ENCODE data around the gene E2F4.
A peak's percentile ranks its signal among the peaks of the same experiment; 100 is the strongest.

Gene E2F4

DNA sequence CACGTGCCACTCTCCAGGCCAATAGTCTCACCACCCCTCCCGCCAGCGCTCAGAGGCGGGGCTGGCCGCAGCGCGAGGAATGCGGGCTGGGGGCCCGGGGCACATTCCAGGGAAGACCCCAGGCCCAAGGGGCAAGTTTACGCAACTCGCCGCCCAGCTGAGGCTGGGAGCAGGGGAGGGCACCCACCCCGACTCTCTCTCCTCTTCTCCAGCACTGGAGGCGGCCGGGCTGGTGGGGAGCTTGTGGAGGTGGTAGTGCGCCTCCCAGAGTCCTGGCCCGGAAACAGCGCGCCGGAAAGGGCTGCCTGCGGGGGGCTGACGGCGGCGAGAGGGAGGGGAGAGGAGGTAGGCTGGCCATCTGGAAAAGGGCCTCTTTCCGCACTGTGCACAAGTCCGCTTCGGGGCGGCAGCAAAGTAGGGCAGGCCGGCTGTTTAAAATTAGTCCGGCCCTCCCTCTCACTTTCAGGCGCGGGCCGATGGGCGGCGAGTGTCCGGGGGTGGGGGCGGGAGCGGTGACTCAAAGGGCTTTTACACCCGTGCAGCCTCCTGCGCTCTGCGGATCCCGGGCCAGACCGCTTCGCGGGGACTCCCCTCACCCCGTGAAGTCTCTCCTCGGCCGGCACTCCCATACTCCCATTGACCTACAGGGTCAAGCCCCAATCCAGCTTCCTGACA lies 54.3 kb downstream of the E2F4 start:
- DNase-seq (ENCODE audit: low read depth) = peak; percentile 70
- in situ Hi-C loops (cut with HindIII; ENCODE audit: low sequenced_read_pairs) = no loop called here
- peak overlapping the region; percentile 91 for H3K4me3 ChIP-seq (ENCODE audit: low read depth, low read length)
- peak; percentile 57 for TF ChIP-seq CTCF (IDR thresholded peaks at IDR 0.05; ENCODE audit: low read depth, low read length, missing control alignments)

DNA sequence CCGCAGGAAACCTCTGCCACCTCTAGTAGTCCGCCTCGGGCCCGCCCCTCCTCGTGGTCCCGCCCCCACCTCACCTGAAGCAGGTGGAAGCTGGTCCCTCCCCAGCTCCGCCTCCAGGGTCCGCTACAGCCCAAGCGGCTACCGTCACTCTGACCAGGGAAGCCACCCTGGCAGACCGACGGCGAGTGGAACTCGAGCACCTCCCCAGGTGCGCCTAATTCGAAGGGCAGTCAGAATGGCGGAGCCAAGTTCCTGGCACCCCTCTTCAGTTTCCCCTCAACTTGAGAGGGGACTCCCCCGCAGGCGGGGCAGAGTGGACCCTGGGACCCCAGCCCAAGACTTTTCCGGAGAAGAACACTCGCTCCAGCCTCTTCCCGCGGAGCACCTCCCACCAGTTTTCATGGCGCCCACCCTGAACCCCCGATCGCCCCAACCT lies 54.8 kb downstream of the E2F4 start:
- H3K4me3 ChIP-seq (ENCODE audit: low read depth, low read length) = peak overlapping the region; percentile 91
- in situ Hi-C loops (cut with HindIII; ENCODE audit: low sequenced_read_pairs) = no loop called here
- TF ChIP-seq CTCF (IDR thresholded peaks at IDR 0.05; ENCODE audit: low read depth, low read length, missing control alignments) = no peak
- DNase-seq (ENCODE audit: low read depth) = no peak

DNA sequence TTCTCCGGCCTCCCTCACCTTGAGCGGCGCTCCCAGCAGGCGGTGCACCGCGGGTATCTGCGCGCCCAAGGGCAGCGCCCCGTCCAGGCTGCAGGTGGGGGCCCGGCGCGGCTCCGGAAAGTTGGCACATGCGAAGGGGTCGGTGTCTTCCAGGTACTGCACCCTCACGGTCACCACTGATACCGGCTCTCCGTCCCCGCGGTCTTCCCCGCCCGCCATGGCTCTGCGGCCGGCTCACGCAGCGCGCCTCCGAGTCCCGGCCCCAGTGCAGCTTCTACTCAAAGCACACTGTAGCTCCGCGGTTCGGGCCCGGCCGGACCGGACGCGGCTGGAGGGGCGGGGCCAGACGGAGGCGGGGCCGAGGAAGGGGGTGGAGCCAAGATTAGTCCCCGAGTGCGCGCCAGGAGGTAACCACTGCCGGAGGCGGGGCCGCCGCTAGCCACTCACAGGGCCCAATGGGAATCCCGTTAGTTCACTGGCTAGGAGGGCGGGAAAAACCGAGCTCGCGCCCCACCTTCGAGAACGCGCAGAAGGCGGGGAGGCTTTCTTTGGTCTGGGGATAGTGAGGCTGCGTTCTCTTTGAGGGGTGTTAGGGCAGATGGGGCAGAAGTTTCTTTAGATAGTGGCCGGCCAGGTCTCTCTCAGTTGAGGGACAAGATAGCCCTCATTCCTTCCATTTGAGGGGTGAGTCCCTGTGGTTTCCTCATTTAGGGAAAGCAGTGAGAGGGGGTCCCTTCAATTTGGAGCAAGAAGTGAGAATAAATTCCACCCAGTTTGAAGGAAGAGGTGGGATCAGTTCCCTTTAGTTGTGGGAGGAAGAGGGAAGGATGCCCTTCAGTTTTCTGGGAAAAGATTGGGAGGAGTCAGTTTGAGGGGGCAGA lies 55.5 kb downstream of the E2F4 start, which contains the start of gene FHOD1:
Gene FHOD1 (minus strand): TSS at position 290 of the 881 bp plus-strand sequence. CDS start 71 bp downstream, at position 219.
- in situ Hi-C loops (cut with HindIII; ENCODE audit: low sequenced_read_pairs) = no loop called here
- DNase-seq (ENCODE audit: low read depth) = peak; percentile 85
- no peak for TF ChIP-seq CTCF (IDR thresholded peaks at IDR 0.05; ENCODE audit: low read depth, low read length, missing control alignments)
- H3K4me3 ChIP-seq (ENCODE audit: low read depth, low read length) = peak within 1 kb of the TSS; percentile 91

GRCh38 chr16:67248073-67248400 lies 56.1 kb downstream of the E2F4 start:
- in situ Hi-C loops (cut with HindIII; ENCODE audit: low sequenced_read_pairs) = no loop called here
- TF ChIP-seq CTCF (IDR thresholded peaks at IDR 0.05; ENCODE audit: low read depth, low read length, missing control alignments) = no peak

More at GRCh38 chr16:67248073-67248400, 56.1 kb downstream of the E2F4 start:
- no peak for DNase-seq (ENCODE audit: low read depth)
- H3K4me3 ChIP-seq (ENCODE audit: low read depth, low read length) = peak overlapping the region; percentile 91

Data from astrocyte of the cerebellum (primary cell).